Osteocyte (in vitro differentiated cells): ENCODE data around the gene MANEA. TPM values are rescaled to one million over a fixed set of nuclear protein-coding genes. Genes with fewer than 3 reads are reported as not detected.
"Not testable (repeated sequence)": the region's sequence is repeated elsewhere in the genome, so short reads cannot be mapped to it uniquely, and the experiment has no call there.

Experiments used
- DNase-seq: peaks from one replicate; pipeline ENCODE4 v3.0.0; 2021; ENCODE audit warnings: mixed read lengths; ENCODE audit not compliant: unreplicated experiment; ENCODE audit errors: extremely low spot score
- H3K27ac Mint-ChIP-seq: one replicate; pipeline ENCODE4 v1.8.0; 2021; ENCODE audit warnings: mild to moderate bottlenecking, mixed read lengths; ENCODE audit not compliant: unreplicated experiment
- H3K27me3 Mint-ChIP-seq: one replicate; pipeline ENCODE4 v1.8.0; 2021; ENCODE audit warnings: mixed read lengths; ENCODE audit not compliant: unreplicated experiment
- H3K36me3 Mint-ChIP-seq: one replicate; pipeline ENCODE4 v1.8.0; 2021; ENCODE audit warnings: mixed read lengths; ENCODE audit not compliant: unreplicated experiment
- H3K4me1 Mint-ChIP-seq: one replicate; pipeline ENCODE4 v1.8.0; 2021; ENCODE audit warnings: mixed read lengths; ENCODE audit not compliant: unreplicated experiment
- H3K4me3 Mint-ChIP-seq: one replicate; pipeline ENCODE4 v1.8.0; 2021; ENCODE audit warnings: mild to moderate bottlenecking, moderate library complexity, mixed read lengths; ENCODE audit not compliant: unreplicated experiment
- H3K9me3 Mint-ChIP-seq: one replicate; pipeline ENCODE4 v1.8.0; 2021; ENCODE audit warnings: mixed read lengths; ENCODE audit not compliant: unreplicated experiment
- total RNA-seq: library from RNA; stranded (reverse); gene quantifications from 2 replicates; pipeline ENCODE4 v1.2.1, GENCODE V29; 2021
- TF ChIP-seq, protein P1 (sequence below): fragments of 200-600 bp; sonication (generic); IDR thresholded peaks from 2 replicates; pipeline ENCODE4 v1.5.0; 2021; ENCODE audit warnings: antibody characterized with exemption, mild to moderate bottlenecking, moderate library complexity

MANEA gene
- total RNA-seq, 1 donor from 2014 or later, result 13.4 TPM

DNA sequence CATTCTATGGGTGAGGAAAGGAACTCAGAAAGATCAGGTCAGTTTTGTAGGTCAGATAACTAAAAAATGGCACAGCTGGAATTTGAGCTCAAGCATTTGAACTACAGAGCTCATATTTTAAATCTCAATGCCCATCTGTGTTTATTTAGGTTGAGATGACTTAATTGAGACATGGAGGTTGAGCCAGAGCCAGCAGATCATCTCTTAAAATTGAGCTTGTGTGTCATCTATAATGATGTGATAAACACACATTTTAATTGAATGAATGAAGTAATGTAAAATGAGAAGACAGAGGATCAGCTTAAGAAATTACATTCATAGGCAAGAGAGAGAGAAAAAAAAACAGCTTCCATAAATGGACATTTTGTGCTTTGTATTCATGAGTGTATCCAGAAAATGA lies 3.7 kb downstream of the MANEA start:
- TF ChIP-seq, protein P1, sequence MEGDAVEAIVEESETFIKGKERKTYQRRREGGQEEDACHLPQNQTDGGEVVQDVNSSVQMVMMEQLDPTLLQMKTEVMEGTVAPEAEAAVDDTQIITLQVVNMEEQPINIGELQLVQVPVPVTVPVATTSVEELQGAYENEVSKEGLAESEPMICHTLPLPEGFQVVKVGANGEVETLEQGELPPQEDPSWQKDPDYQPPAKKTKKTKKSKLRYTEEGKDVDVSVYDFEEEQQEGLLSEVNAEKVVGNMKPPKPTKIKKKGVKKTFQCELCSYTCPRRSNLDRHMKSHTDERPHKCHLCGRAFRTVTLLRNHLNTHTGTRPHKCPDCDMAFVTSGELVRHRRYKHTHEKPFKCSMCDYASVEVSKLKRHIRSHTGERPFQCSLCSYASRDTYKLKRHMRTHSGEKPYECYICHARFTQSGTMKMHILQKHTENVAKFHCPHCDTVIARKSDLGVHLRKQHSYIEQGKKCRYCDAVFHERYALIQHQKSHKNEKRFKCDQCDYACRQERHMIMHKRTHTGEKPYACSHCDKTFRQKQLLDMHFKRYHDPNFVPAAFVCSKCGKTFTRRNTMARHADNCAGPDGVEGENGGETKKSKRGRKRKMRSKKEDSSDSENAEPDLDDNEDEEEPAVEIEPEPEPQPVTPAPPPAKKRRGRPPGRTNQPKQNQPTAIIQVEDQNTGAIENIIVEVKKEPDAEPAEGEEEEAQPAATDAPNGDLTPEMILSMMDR, result no peak
- Mint-ChIP-seq H3K9me3 (peaks cover 9% of the 10 kb centered on the region), H3K36me3 (peaks cover 6% of the 10 kb centered on the region), H3K4me1 (peaks cover 24% of the 10 kb centered on the region), H3K27me3 (no peaks in the 10 kb centered on the region), H3K27ac (no peak overlapping the region), H3K4me3 (no peak overlapping the region)
- DNase-seq, result no peak

GRCh38 chr6:95584226-95584625 lies 6.9 kb downstream of the MANEA start:
- not testable (repeated sequence) for H3K36me3 Mint-ChIP-seq, H3K4me3 Mint-ChIP-seq

DNA sequence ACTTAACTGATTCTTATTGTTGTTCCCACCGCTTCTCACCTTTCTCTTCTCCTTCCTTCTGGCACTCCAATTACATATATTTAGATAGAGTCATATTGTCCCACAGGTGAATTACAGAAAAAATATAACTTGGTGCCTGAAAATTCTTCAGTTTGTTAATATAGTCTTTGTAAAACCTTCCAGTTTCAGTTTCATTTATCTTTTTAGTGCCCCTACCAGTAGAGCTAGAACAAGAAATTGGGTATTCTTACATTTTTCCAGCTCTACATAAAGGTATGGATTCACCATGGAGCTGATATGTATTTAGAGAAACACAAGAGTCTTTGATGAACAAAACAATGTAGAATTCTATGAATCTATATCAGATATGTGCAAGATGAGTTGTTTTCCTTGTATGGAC lies 10.7 kb downstream of the MANEA start:
- Mint-ChIP-seq H3K27ac (no peak overlapping the region), H3K9me3 (peaks cover 16% of the 10 kb centered on the region), H3K4me1 (peaks cover 2% of the 10 kb centered on the region), H3K27me3 (no peaks in the 10 kb centered on the region), H3K36me3 (peaks cover 13% of the 10 kb centered on the region), H3K4me3 (no peak overlapping the region)
- no peak for DNase-seq
- TF ChIP-seq, protein P1, result no peak

More at GRCh38 chr6:95584226-95584625, 6.9 kb downstream of the MANEA start:
- H3K27ac Mint-ChIP-seq, DNase-seq, H3K27me3 Mint-ChIP-seq, H3K9me3 Mint-ChIP-seq: not testable (repeated sequence)
- H3K4me1 Mint-ChIP-seq, result peaks cover 12% of the 10 kb centered on the region

GRCh38 chr6:95589067-95589466 lies 11.7 kb downstream of the MANEA start:
- Mint-ChIP-seq H3K27me3 (no peaks in the 10 kb centered on the region), H3K36me3 (peaks cover 12% of the 10 kb centered on the region), H3K9me3 (peaks cover 14% of the 10 kb centered on the region), H3K27ac (no peak overlapping the region), H3K4me3 (no peak overlapping the region), H3K4me1 (peaks cover 6% of the 10 kb centered on the region)
- TF ChIP-seq, protein P1, result no peak
- DNase-seq, result no peak

GRCh38 chr6:95589826-95590570 lies 12.7 kb downstream of the MANEA start:
- Mint-ChIP-seq H3K27ac (no peak overlapping the region), H3K9me3 (peaks cover 7% of the 10 kb centered on the region), H3K4me1 (peaks cover 14% of the 10 kb centered on the region), H3K27me3 (no peaks in the 10 kb centered on the region), H3K36me3 (peaks cover 7% of the 10 kb centered on the region), H3K4me3 (no peak overlapping the region)
- no peak for DNase-seq
- TF ChIP-seq, protein P1, result no peak
